ENCODE results near the gene GEMIN4.
"Not testable (repeated sequence)": the region's sequence is repeated elsewhere in the genome, so short reads cannot be mapped to it uniquely, and the experiment has no call there.

Gene GEMIN4

GRCh38 chr17:792277-792676 is 40.2 kb upstream of the GEMIN4 start:
- Histone ChIP-seq H3K9ac (ENCODE audit: low read depth in 1 of 2, low read length in 2 of 2) (peak overlapping the region in 1 of 2 donors; percentile 0), H3K36me3 (ENCODE audit: control insufficient read depth in 2 of 2, insufficient read depth in 2 of 2, low read length in 2 of 2) (peaks cover 31 to 40% of the 10 kb centered on the region in 2 donors), H3K4me1 (ENCODE audit: control insufficient read depth in 2 of 2, insufficient read depth in 2 of 2, low read length in 2 of 2) (peaks cover 0 to 4% of the 10 kb centered on the region in 2 donors), H3K27me3 (ENCODE audit: control insufficient read depth in 2 of 2, insufficient read depth in 2 of 2, low read length in 2 of 2) (no peaks in the 10 kb centered on the region), H3K9me3 (ENCODE audit: control insufficient read depth in 2 of 2, low read length in 2 of 2) (no peaks in the 10 kb centered on the region), H3K4me3 (ENCODE audit: low read length in 2 of 2) (no peak overlapping the region), H3K27ac (ENCODE audit: low read depth in 2 of 2, low read length in 2 of 2) (no peak overlapping the region)

- Histone ChIP-seq H3K27me3 (ENCODE audit: control insufficient read depth in 2 of 2, insufficient read depth in 2 of 2, low read length in 2 of 2) (no peaks in the 10 kb centered on the region), H3K9ac (ENCODE audit: low read depth in 1 of 2, low read length in 2 of 2) (no peak overlapping the region), H3K36me3 (ENCODE audit: control insufficient read depth in 2 of 2, insufficient read depth in 2 of 2, low read length in 2 of 2) (peaks cover 31 to 42% of the 10 kb centered on the region in 2 donors), H3K4me3 (ENCODE audit: low read length in 2 of 2) (no peak overlapping the region), H3K27ac (ENCODE audit: low read depth in 2 of 2, low read length in 2 of 2) (no peak overlapping the region), H3K4me1 (ENCODE audit: control insufficient read depth in 2 of 2, insufficient read depth in 2 of 2, low read length in 2 of 2) (peaks cover 0 to 4% of the 10 kb centered on the region in 2 donors), H3K9me3 (ENCODE audit: control insufficient read depth in 2 of 2, low read length in 2 of 2) (no peaks in the 10 kb centered on the region)
Observed at GRCh38 chr17:791829-792228, 39.8 kb upstream of the GEMIN4 start.

GRCh38 chr17:790874-791247 is 38.8 kb upstream of the GEMIN4 start:
- H3K4me3 ChIP-seq (ENCODE audit: low read length in 2 of 2); H3K9me3 ChIP-seq (ENCODE audit: control insufficient read depth in 2 of 2, low read length in 2 of 2); H3K27me3 ChIP-seq (ENCODE audit: control insufficient read depth in 2 of 2, insufficient read depth in 2 of 2, low read length in 2 of 2); H3K4me1 ChIP-seq (ENCODE audit: control insufficient read depth in 2 of 2, insufficient read depth in 2 of 2, low read length in 2 of 2); H3K9ac ChIP-seq (ENCODE audit: low read depth in 1 of 2, low read length in 2 of 2); H3K27ac ChIP-seq (ENCODE audit: low read depth in 2 of 2, low read length in 2 of 2): not testable (repeated sequence)
- H3K36me3 ChIP-seq (ENCODE audit: control insufficient read depth in 2 of 2, insufficient read depth in 2 of 2, low read length in 2 of 2) = peaks cover 31 to 42% of the 10 kb centered on the region in 2 donors

GRCh38 chr17:789931-790873 is 38.1 kb upstream of the GEMIN4 start:
- not testable (repeated sequence) for H3K27ac ChIP-seq (ENCODE audit: low read depth in 2 of 2, low read length in 2 of 2); H3K27me3 ChIP-seq (ENCODE audit: control insufficient read depth in 2 of 2, insufficient read depth in 2 of 2, low read length in 2 of 2); H3K4me3 ChIP-seq (ENCODE audit: low read length in 2 of 2); H3K9ac ChIP-seq (ENCODE audit: low read depth in 1 of 2, low read length in 2 of 2); H3K4me1 ChIP-seq (ENCODE audit: control insufficient read depth in 2 of 2, insufficient read depth in 2 of 2, low read length in 2 of 2); H3K9me3 ChIP-seq (ENCODE audit: control insufficient read depth in 2 of 2, low read length in 2 of 2)
- peaks cover 31 to 42% of the 10 kb centered on the region in 2 donors for H3K36me3 ChIP-seq (ENCODE audit: control insufficient read depth in 2 of 2, insufficient read depth in 2 of 2, low read length in 2 of 2)

- H3K9ac ChIP-seq (ENCODE audit: low read depth in 1 of 2, low read length in 2 of 2) = no peak overlapping the region
- H3K4me1 ChIP-seq (ENCODE audit: control insufficient read depth in 2 of 2, insufficient read depth in 2 of 2, low read length in 2 of 2) = no peaks in the 10 kb centered on the region
- H3K27me3 ChIP-seq (ENCODE audit: control insufficient read depth in 2 of 2, insufficient read depth in 2 of 2, low read length in 2 of 2) = no peaks in the 10 kb centered on the region
- H3K27ac ChIP-seq (ENCODE audit: low read depth in 2 of 2, low read length in 2 of 2) = no peak overlapping the region
- H3K9me3 ChIP-seq (ENCODE audit: control insufficient read depth in 2 of 2, low read length in 2 of 2) = no peaks in the 10 kb centered on the region
- peaks cover 31 to 48% of the 10 kb centered on the region in 2 donors for H3K36me3 ChIP-seq (ENCODE audit: control insufficient read depth in 2 of 2, insufficient read depth in 2 of 2, low read length in 2 of 2)
- H3K4me3 ChIP-seq (ENCODE audit: low read length in 2 of 2) = no peak overlapping the region
Observed at GRCh38 chr17:789160-789840, 37.2 kb upstream of the GEMIN4 start.

- no peak overlapping the region for H3K27ac ChIP-seq (ENCODE audit: low read depth in 2 of 2, low read length in 2 of 2)
- H3K9ac ChIP-seq (ENCODE audit: low read depth in 1 of 2, low read length in 2 of 2) = no peak overlapping the region
- H3K36me3 ChIP-seq (ENCODE audit: control insufficient read depth in 2 of 2, insufficient read depth in 2 of 2, low read length in 2 of 2) = peaks cover 31 to 51% of the 10 kb centered on the region in 2 donors
- H3K4me3 ChIP-seq (ENCODE audit: low read length in 2 of 2) = no peak overlapping the region
- peaks cover 0 to 1% of the 10 kb centered on the region in 2 donors for H3K4me1 ChIP-seq (ENCODE audit: control insufficient read depth in 2 of 2, insufficient read depth in 2 of 2, low read length in 2 of 2)
- H3K9me3 ChIP-seq (ENCODE audit: control insufficient read depth in 2 of 2, low read length in 2 of 2) = no peaks in the 10 kb centered on the region
- H3K27me3 ChIP-seq (ENCODE audit: control insufficient read depth in 2 of 2, insufficient read depth in 2 of 2, low read length in 2 of 2) = no peaks in the 10 kb centered on the region
Observed at GRCh38 chr17:788551-788950, 36.5 kb upstream of the GEMIN4 start.

- Histone ChIP-seq H3K27me3 (ENCODE audit: control insufficient read depth in 2 of 2, insufficient read depth in 2 of 2, low read length in 2 of 2) (no peaks in the 10 kb centered on the region), H3K9me3 (ENCODE audit: control insufficient read depth in 2 of 2, low read length in 2 of 2) (no peaks in the 10 kb centered on the region), H3K9ac (ENCODE audit: low read depth in 1 of 2, low read length in 2 of 2) (no peak overlapping the region), H3K27ac (ENCODE audit: low read depth in 2 of 2, low read length in 2 of 2) (no peak overlapping the region), H3K36me3 (ENCODE audit: control insufficient read depth in 2 of 2, insufficient read depth in 2 of 2, low read length in 2 of 2) (peaks cover 30 to 49% of the 10 kb centered on the region in 2 donors), H3K4me1 (ENCODE audit: control insufficient read depth in 2 of 2, insufficient read depth in 2 of 2, low read length in 2 of 2) (peaks cover 5 to 9% of the 10 kb centered on the region in 2 donors), H3K4me3 (ENCODE audit: low read length in 2 of 2) (no peak overlapping the region)
Observed at GRCh38 chr17:787641-788221, 35.7 kb upstream of the GEMIN4 start.

GRCh38 chr17:785901-786300 is 33.8 kb upstream of the GEMIN4 start:
- H3K9me3 ChIP-seq (ENCODE audit: control insufficient read depth in 2 of 2, low read length in 2 of 2); H3K27ac ChIP-seq (ENCODE audit: low read depth in 2 of 2, low read length in 2 of 2); H3K27me3 ChIP-seq (ENCODE audit: control insufficient read depth in 2 of 2, insufficient read depth in 2 of 2, low read length in 2 of 2); H3K9ac ChIP-seq (ENCODE audit: low read depth in 1 of 2, low read length in 2 of 2); H3K4me3 ChIP-seq (ENCODE audit: low read length in 2 of 2): not testable (repeated sequence)
- Histone ChIP-seq H3K4me1 (ENCODE audit: control insufficient read depth in 2 of 2, insufficient read depth in 2 of 2, low read length in 2 of 2) (peaks cover 14 to 18% of the 10 kb centered on the region in 2 donors), H3K36me3 (ENCODE audit: control insufficient read depth in 2 of 2, insufficient read depth in 2 of 2, low read length in 2 of 2) (peaks cover 12 to 35% of the 10 kb centered on the region in 2 donors)

- H3K27ac ChIP-seq (ENCODE audit: low read depth in 2 of 2, low read length in 2 of 2) = no peak overlapping the region
- no peak overlapping the region for H3K4me3 ChIP-seq (ENCODE audit: low read length in 2 of 2)
- H3K27me3 ChIP-seq (ENCODE audit: control insufficient read depth in 2 of 2, insufficient read depth in 2 of 2, low read length in 2 of 2) = no peaks in the 10 kb centered on the region
- H3K9me3 ChIP-seq (ENCODE audit: control insufficient read depth in 2 of 2, low read length in 2 of 2) = no peaks in the 10 kb centered on the region
- peaks cover 7 to 24% of the 10 kb centered on the region in 2 donors for H3K36me3 ChIP-seq (ENCODE audit: control insufficient read depth in 2 of 2, insufficient read depth in 2 of 2, low read length in 2 of 2)
- H3K9ac ChIP-seq (ENCODE audit: low read depth in 1 of 2, low read length in 2 of 2) = no peak overlapping the region
- peaks cover 14 to 18% of the 10 kb centered on the region in 2 donors for H3K4me1 ChIP-seq (ENCODE audit: control insufficient read depth in 2 of 2, insufficient read depth in 2 of 2, low read length in 2 of 2)
Observed at GRCh38 chr17:784143-784542, 32.1 kb upstream of the GEMIN4 start.
